Measurements from ENCODE around the gene TACC2. TPM values are rescaled to one million over a fixed set of nuclear protein-coding genes. Genes with fewer than 3 reads are reported as not detected.
A peak's percentile ranks its signal among the peaks of the same experiment; 100 is the strongest.
"Not testable (repeated sequence)": the region's sequence is repeated elsewhere in the genome, so short reads cannot be mapped to it uniquely, and the experiment has no call there.

TACC2 gene
- total RNA-seq, 2 donors from 2014 or later, result 0.19 TPM; not detected in 1

DNA sequence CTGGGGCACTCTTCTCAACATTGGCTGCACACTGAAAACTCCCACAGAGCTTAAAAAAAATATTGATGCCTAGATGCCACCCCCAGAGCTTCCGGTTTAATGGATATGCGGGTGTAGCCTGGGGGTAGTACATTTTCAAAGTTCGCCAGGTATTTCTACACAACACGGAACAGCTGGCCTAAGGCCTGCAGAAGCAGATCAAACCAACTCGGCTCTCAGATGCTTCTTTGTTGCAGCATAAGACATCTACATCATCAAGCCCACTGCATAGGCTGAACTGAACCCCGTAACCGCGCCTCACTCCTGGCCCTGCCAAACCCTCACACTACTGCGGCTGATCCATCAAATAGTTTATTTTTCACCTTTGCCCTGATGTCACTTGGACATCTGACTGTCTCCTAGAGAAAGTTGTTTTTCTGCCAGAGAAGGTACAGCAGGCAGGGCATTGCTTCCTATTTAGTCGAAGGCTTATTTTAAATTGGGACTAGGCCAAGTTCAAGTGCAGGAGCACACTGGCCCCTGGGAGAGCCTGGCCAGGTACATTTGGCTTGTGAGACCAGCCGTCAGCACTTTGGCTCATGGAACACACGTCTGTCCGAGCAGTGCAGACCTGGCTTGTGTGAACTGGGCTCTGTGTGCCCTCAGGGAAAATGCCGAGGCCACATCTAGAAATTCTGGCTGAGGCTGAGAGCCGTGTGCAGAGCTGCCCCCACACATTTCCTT is 113.3 kb downstream of the TACC2 start:
- Mint-ChIP-seq H3K36me3 (ENCODE audit: insufficient read depth in 2 of 2) (no peaks in the 10 kb centered on the region), H3K9me3 (no peaks in the 10 kb centered on the region), H3K4me1 (ENCODE audit: low read depth) (no peaks in the 10 kb centered on the region), H3K27ac (no peak overlapping the region), H3K4me3 (no peak overlapping the region), H3K27me3 (ENCODE audit: low read depth) (no peaks in the 10 kb centered on the region)
- ATAC-seq (replicated peaks in 1 of 2) (no peak), DNase-seq (no peak)

DNA sequence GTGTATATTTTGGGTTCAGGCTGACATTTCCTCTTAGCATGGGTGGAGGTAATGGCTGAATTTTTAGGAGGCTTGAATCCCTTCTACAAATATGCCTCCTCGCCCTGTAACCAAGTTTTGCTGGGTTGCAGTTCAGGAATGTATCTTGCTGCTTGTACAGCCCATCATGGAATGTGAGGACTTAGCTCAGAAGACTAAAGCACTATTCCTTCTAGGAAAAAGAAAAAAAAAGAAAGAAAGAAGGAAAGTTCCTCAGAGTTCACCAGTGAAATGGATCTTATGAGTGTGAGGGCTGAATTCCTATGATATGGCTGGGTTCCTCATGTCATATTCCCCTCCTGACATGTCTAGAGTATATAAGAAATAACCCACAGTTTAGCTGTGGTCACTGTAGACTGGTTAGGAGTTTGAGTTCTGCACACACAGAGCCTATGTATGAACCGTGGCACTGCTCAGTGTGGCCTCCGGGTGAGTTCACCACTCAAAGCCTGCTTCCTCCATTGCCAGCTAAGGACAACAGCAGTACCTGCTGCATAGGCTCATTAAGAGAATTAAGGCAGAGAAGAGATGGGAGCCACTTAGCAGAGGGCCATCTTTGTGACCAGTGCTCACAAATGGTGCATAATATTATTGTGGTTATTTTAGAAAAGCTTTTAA is 114.0 kb downstream of the TACC2 start:
- Mint-ChIP-seq H3K27me3 (ENCODE audit: low read depth) (no peaks in the 10 kb centered on the region), H3K4me1 (ENCODE audit: low read depth) (no peaks in the 10 kb centered on the region), H3K27ac (no peak overlapping the region), H3K9me3 (no peaks in the 10 kb centered on the region), H3K36me3 (ENCODE audit: insufficient read depth in 2 of 2) (no peaks in the 10 kb centered on the region), H3K4me3 (no peak overlapping the region)
- ATAC-seq (replicated peaks in 1 of 2), result no peak
- DNase-seq, result no peak

DNA sequence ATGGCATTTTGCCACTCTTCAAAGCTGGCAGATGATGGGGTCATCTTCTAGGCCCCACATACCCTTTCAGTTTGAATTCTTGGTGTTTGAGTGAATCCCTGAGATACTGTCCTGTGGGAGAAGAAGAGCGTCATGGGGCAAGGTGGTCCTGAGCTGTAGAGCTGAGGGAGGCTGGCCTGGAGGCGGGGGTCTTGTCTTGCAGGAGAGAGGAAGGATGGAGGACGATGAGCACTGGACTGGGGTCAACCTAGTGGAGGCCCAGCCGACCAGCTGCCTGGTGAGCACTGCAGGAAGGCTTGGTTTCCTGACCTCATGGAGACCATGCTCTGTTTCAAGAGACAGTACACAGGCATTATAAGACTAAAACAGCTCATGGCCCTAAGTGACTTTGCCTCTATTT is 114.6 kb downstream of the TACC2 start:
- H3K4me3 Mint-ChIP-seq, result no peak overlapping the region
- H3K27ac Mint-ChIP-seq, result no peak overlapping the region
- no peaks in the 10 kb centered on the region for H3K36me3 Mint-ChIP-seq (ENCODE audit: insufficient read depth in 2 of 2)
- no peaks in the 10 kb centered on the region for H3K9me3 Mint-ChIP-seq
- DNase-seq (no peak), ATAC-seq (replicated peaks in 1 of 2) (no peak)
- no peaks in the 10 kb centered on the region for H3K27me3 Mint-ChIP-seq (ENCODE audit: low read depth)
- H3K4me1 Mint-ChIP-seq (ENCODE audit: low read depth), result no peaks in the 10 kb centered on the region

DNA sequence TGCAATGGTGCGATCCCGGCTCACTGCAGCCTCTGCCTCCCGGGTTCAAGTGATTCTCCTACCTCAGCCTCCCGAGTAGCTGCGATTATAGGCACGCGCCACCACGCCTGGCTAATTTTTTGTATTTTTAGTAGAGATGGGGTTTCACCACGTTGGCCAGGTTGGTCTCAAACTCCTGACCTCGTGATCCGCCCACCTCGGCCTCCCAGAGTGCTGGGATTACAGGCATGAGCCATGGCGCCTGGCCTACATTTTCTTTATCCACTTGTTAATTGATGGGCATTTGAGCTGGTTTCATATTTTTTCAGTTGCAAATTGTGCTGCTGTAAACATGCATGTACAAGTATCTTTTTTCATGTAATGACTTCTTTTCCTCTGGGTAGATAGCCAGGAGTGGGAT is 119.8 kb downstream of the TACC2 start:
- not testable (repeated sequence) for H3K4me1 Mint-ChIP-seq (ENCODE audit: low read depth); DNase-seq; H3K9me3 Mint-ChIP-seq; H3K36me3 Mint-ChIP-seq (ENCODE audit: insufficient read depth in 2 of 2); H3K27ac Mint-ChIP-seq; H3K4me3 Mint-ChIP-seq; ATAC-seq (replicated peaks in 1 of 2)
- peaks cover 23% of the 10 kb centered on the region for H3K27me3 Mint-ChIP-seq (ENCODE audit: low read depth)

DNA sequence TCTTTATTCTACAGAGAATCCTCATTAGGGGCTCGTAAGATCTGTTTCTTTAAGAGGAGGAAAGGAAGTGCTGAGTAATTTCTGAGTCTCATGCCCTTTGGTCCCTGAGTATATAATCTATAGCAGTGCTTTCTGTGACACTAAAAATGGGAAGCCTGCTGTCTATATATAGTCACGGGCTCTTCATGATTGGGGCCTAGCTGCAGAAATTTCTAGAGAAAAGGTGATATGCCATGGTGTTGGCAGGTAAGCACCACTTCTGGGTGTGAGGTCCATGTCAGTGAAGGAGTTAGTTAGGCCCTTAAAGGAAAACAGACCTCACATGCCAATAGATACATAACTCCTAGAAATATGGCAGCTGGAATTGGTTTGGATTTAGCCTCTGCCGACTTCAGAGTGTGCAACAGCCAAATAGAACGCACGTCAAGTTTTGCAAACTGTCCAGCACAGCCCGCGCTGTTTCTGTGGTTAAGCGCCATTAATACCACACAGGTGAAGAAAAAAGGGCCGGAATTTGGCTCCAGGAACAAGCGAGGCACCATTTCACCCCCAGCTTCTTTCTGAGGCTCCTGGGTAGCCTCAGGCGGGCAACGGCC is 123.2 kb downstream of the TACC2 start:
- no peak overlapping the region for H3K27ac Mint-ChIP-seq
- no peaks in the 10 kb centered on the region for H3K9me3 Mint-ChIP-seq
- H3K4me1 Mint-ChIP-seq (ENCODE audit: low read depth), result no peaks in the 10 kb centered on the region
- DNase-seq (no peak), ATAC-seq (replicated peaks in 1 of 2) (no peak)
- peak overlapping the region; percentile 22 for H3K4me3 Mint-ChIP-seq
- H3K36me3 Mint-ChIP-seq (ENCODE audit: insufficient read depth in 2 of 2), result no peaks in the 10 kb centered on the region
- H3K27me3 Mint-ChIP-seq (ENCODE audit: low read depth), result peaks cover 44% of the 10 kb centered on the region

DNA sequence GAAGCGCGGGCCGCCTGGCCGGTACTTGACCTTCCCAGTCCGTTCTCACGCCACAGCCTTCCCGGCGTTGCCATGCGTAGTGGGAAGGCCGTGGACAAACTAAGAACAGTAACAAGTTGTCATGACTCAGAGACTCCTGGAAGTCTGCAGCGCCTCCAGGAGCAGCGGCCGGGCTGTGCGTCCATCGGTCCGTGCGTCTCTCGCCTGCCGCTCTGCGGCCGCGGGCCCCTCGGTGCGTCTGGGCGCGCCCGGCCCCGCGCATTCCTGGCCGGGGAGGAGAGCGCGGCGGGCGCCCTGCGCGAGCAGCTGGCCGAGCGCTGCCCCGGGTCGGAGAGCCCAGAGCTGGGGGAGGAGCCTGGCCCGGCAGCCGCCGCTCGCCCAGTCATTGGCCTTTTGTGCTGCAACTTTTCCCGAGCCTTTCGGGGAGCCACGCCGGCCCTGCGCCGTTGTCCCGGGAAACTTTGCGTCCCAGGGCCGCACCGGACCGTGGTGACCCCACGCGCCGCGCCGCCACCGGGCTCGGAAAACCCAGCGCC is 123.7 kb downstream of the TACC2 start:
- Mint-ChIP-seq H3K27me3 (ENCODE audit: low read depth) (peaks cover 44% of the 10 kb centered on the region), H3K4me1 (ENCODE audit: low read depth) (no peaks in the 10 kb centered on the region), H3K4me3 (peak overlapping the region in 1 of 2 donors; percentile 22), H3K27ac (no peak overlapping the region), H3K36me3 (ENCODE audit: insufficient read depth in 2 of 2) (no peaks in the 10 kb centered on the region), H3K9me3 (no peaks in the 10 kb centered on the region)
- ATAC-seq (replicated peaks in 1 of 2) (peak in 1 of 2 donors; percentile 30), DNase-seq (no peak)

DNA sequence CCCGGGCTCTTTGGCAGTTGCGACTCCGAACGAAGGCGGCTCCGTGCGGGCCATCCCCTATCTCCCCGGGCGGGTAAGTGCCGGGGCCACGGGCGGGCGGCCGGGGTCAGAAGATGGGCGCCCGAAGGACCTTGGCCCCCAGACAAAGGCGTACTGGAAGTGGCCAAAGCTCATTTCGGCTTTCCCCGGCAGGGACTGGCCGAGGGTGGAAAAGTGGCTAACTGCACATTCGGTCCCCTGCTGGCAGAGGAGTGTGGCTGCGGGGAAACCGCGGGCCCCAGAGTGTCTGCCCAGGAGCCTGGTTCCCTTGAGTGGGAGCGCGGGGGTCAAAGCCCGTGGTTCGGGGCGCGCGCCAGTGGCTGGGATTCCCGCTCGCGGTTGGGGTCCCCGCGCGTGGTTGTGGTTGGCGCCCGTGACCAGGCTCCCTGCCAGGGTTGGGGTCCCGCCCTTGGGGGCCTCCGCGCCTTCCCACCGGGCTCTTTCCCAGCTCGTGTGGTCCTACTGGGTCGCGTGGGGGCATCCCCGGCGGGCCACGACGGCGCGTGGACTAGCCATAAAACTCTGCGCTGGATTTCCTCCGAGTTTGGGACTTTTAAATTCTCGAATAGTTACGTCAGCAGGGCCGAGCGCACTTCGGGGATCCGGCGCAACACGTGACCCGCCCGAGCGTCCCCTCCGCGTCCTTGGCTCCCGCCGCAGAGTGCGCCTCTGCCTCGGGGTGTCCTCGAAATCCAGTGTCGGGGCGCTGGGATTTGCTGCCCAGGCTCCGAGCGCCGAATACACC is 124.4 kb downstream of the TACC2 start:
- Mint-ChIP-seq H3K9me3 (no peaks in the 10 kb centered on the region), H3K4me1 (ENCODE audit: low read depth) (no peaks in the 10 kb centered on the region), H3K27me3 (ENCODE audit: low read depth) (peaks cover 44% of the 10 kb centered on the region), H3K36me3 (ENCODE audit: insufficient read depth in 2 of 2) (no peaks in the 10 kb centered on the region), H3K4me3 (peak overlapping the region; percentile 52 to 69), H3K27ac (no peak overlapping the region)
- ATAC-seq (replicated peaks in 1 of 2), result peak in 1 of 2 donors; percentile 60
- DNase-seq, result peak; percentile 5 to 18

DNA sequence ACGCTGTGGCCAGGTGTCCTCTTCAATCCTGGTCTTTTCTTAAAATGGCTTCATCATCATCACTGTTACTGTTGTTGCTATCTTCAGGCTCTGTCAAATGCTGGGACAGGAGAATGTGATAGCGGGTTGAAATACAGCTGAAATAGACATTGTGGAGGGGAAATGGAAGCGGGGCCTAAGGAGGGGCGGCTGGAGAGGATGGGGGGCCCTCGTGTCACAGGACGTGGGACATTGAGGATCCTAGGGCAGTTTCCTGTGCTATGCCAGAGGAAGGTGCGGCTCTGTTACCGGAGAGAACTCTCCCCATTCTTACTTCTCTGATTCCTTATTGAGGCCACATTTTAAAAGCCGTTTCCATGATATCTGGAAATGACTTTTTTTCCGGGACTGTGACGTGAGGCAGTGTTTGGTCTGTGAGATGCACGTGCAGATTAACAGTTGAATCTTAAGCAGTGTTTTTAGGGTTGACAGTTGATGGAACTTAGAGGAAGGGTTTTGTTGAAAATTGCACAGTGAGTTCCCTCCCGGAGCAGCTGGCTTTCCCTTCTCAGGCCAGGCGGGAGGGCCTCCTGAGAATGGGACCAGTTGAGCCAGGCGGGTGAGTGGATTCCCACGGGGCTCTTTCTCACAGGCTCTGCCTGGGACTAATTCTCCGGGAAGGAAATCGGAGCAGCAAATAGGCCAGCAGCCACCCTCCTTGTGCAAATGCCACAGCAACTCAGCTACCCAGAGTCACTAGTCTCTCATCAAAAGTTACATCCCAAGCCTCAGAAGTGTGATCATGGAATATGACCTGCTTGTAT is 125.2 kb downstream of the TACC2 start:
- Mint-ChIP-seq H3K4me1 (ENCODE audit: low read depth) (no peaks in the 10 kb centered on the region), H3K4me3 (peak overlapping the region; percentile 52 to 69), H3K27me3 (ENCODE audit: low read depth) (peaks cover 44% of the 10 kb centered on the region), H3K36me3 (ENCODE audit: insufficient read depth in 2 of 2) (no peaks in the 10 kb centered on the region), H3K27ac (no peak overlapping the region), H3K9me3 (no peaks in the 10 kb centered on the region)
- DNase-seq (no peak), ATAC-seq (replicated peaks in 1 of 2) (no peak)

DNA sequence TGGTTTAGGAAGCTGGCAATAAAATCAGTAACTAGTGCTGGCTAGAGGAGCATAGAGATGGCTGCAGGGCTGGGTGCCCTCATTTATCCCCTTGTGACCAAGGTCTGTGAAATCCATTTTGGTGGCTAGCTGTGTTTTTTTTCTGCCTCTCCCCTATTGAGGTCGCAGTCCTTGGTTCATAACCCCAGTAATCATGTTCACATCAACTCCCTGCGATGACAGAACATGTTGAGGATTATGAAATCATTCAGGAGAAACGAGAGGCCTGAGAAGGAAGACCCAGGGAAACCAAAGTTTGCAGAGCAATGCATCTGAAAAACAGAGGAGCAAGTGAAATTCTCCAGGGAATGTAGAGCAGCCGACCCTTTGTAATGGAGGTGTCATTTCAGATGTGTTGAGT is 126.9 kb downstream of the TACC2 start:
- Mint-ChIP-seq H3K27me3 (ENCODE audit: low read depth) (peaks cover 39% of the 10 kb centered on the region), H3K36me3 (ENCODE audit: insufficient read depth in 2 of 2) (no peaks in the 10 kb centered on the region), H3K4me1 (ENCODE audit: low read depth) (no peaks in the 10 kb centered on the region), H3K4me3 (no peak overlapping the region), H3K9me3 (no peaks in the 10 kb centered on the region), H3K27ac (no peak overlapping the region)
- ATAC-seq (replicated peaks in 1 of 2) (no peak), DNase-seq (no peak)

DNA sequence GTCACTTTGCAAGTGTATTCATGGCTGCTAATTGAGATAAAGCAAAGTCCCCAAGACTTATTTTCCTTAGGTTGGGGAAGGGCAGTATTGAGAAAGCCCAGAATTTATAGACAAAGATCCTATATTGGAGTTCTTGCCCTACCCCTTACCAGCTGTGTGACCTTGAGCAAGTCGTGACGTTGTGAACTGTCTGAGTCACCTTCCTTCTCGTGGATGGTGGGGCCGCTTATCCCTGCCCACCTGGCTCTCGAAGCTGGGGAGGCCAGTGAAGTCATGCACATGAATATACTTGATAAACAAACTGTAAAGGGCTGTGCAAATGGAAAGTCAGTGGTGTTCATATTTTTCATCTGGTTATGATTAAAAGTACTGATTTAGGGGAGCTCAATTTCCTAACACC is 127.4 kb downstream of the TACC2 start:
- ATAC-seq (replicated peaks in 1 of 2) (no peak), DNase-seq (no peak)
- H3K9me3 Mint-ChIP-seq, result no peaks in the 10 kb centered on the region
- peaks cover 34% of the 10 kb centered on the region for H3K27me3 Mint-ChIP-seq (ENCODE audit: low read depth)
- no peaks in the 10 kb centered on the region for H3K36me3 Mint-ChIP-seq (ENCODE audit: insufficient read depth in 2 of 2)
- no peak overlapping the region for H3K4me3 Mint-ChIP-seq
- no peak overlapping the region for H3K27ac Mint-ChIP-seq
- no peaks in the 10 kb centered on the region for H3K4me1 Mint-ChIP-seq (ENCODE audit: low read depth)

DNA sequence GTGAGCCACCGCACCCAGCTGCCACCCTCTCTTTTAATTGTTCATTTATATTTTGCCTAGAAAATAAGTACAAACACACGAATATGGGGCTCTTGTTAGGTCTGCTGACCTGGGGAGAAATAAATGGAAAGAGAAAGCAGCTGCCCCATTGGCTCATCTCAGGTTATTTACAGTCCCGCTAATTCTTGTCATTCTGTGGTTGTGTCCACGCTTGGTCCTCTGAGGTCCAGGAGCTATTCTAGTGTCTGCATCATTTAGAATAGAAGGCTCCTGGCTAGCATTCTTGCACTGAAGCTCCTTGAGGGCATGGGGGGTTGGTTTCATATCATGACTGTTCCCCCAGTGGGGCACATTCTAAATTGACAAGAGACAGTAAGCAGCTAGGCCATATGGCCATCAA is 128.5 kb downstream of the TACC2 start:
- Mint-ChIP-seq H3K4me3 (no peak overlapping the region), H3K36me3 (ENCODE audit: insufficient read depth in 2 of 2) (no peaks in the 10 kb centered on the region), H3K27ac (no peak overlapping the region), H3K4me1 (ENCODE audit: low read depth) (no peaks in the 10 kb centered on the region), H3K27me3 (ENCODE audit: low read depth) (peaks cover 24% of the 10 kb centered on the region), H3K9me3 (no peaks in the 10 kb centered on the region)
- DNase-seq (no peak), ATAC-seq (replicated peaks in 1 of 2) (no peak)

DNA sequence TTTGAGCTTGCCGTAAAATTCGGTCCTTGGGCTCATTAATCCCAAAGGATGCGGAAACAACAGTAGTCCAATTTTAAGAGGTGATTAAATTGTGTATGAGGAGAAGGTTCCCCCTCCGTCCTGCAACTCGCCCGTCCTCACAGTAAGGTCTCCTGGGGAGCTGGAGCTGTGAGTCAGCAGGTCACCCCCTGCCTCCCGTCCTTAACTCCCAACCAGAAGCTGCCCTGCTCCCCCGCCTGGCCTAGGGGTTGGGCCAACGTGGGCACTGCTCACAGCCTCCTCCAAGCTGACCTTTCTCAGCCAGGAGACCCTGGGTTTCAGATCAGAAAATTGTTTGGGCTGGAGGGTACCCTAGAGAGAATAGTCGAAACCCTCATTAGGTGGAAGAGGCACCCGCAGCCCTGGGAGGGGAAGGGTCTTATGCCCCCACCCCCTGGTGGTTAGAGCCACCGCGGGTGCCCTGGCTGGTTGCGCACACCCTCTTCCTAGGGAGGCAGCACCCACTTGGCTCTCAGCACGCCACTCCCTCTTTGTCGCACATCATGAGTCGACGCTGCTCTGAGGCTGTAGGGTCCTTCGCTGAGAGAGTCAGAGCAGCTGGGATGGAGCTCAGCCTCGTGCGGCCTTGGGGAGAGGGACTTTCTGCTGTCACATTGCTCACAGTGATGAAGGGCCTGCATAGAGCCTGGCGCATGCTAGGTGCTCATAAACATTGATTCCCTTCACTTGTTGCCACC is 131.2 kb downstream of the TACC2 start:
- ATAC-seq (replicated peaks in 1 of 2) (no peak), DNase-seq (no peak)
- no peaks in the 10 kb centered on the region for H3K36me3 Mint-ChIP-seq (ENCODE audit: insufficient read depth in 2 of 2)
- peaks cover 8% of the 10 kb centered on the region for H3K27me3 Mint-ChIP-seq (ENCODE audit: low read depth)
- H3K4me1 Mint-ChIP-seq (ENCODE audit: low read depth), result no peaks in the 10 kb centered on the region
- no peaks in the 10 kb centered on the region for H3K9me3 Mint-ChIP-seq
- no peak overlapping the region for H3K4me3 Mint-ChIP-seq
- no peak overlapping the region for H3K27ac Mint-ChIP-seq
